ENCODE data around the gene RENBP. TPM values are rescaled to one million over a fixed set of nuclear protein-coding genes. Genes with fewer than 3 reads are reported as not detected.

Gene RENBP
- total RNA-seq, 2 experiments from 2014 or later, result 8.6 to 9.3 TPM

DNA sequence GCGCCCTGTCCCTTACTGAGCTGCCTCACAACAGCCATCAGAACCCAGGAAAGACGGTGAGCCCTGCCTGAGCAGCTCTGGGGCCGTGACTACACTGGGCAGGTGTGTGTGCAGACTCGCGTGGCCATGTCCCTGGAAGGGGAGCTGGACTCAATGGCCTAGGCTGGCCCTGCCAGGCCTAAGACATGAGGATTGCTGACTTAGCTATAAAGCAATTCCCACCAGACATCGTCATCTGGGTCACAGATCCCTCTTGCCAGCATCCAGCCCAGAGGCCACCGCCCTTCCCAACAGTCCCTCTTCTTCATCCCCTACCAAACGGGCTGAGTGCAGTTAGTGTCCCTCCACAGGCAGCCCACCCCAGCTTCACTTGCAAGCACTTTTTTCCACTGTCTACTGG lies 13.3 kb downstream of the RENBP start:
- TF ChIP-seq, protein P1, sequence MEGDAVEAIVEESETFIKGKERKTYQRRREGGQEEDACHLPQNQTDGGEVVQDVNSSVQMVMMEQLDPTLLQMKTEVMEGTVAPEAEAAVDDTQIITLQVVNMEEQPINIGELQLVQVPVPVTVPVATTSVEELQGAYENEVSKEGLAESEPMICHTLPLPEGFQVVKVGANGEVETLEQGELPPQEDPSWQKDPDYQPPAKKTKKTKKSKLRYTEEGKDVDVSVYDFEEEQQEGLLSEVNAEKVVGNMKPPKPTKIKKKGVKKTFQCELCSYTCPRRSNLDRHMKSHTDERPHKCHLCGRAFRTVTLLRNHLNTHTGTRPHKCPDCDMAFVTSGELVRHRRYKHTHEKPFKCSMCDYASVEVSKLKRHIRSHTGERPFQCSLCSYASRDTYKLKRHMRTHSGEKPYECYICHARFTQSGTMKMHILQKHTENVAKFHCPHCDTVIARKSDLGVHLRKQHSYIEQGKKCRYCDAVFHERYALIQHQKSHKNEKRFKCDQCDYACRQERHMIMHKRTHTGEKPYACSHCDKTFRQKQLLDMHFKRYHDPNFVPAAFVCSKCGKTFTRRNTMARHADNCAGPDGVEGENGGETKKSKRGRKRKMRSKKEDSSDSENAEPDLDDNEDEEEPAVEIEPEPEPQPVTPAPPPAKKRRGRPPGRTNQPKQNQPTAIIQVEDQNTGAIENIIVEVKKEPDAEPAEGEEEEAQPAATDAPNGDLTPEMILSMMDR (IDR thresholded peaks at IDR 0.05), result no peak
- Histone ChIP-seq H3K36me3 (ENCODE audit: insufficient read depth, low read length) (peaks cover 16% of the 10 kb centered on the region), H3K27ac (ENCODE audit: low read depth in 1 of 2, low read length in 2 of 2) (no peak overlapping the region), H3K4me1 (ENCODE audit: insufficient read depth, low read length) (peaks cover 48% of the 10 kb centered on the region), H3K27me3 (ENCODE audit: control insufficient read depth in 1 of 2, insufficient read depth in 2 of 2, low read length in 2 of 2) (no peaks in the 10 kb centered on the region), H3K9me3 (ENCODE audit: control insufficient read depth in 1 of 2, insufficient read depth in 1 of 2, low read length in 2 of 2) (no peaks in the 10 kb centered on the region), H3K4me3 (ENCODE audit: low read length) (no peak overlapping the region)
- no peak for DNase-seq
- Mint-ChIP-seq H3K27ac (peak overlapping the region; percentile 76), H3K4me3 (peak overlapping the region; percentile 42), H3K36me3 (ENCODE audit: low read depth) (peaks cover 37% of the 10 kb centered on the region), H3K4me1 (ENCODE audit: low read depth) (peaks cover 28% of the 10 kb centered on the region), H3K27me3 (no peaks in the 10 kb centered on the region), H3K9me3 (no peaks in the 10 kb centered on the region)
- intact Hi-C loops (cut with DNase I, micrococcal nuclease), result no loop called here
- no peak for ATAC-seq (ENCODE audit: poor library complexity)
- POLR2A ChIA-PET, result interaction anchor here (1.2 kb wide), 1 partner anchor 16 kb away, joined by 5 read pairs; no protein-coding TSS in a partner anchor
- CTCF ChIA-PET, result no interaction called here

DNA sequence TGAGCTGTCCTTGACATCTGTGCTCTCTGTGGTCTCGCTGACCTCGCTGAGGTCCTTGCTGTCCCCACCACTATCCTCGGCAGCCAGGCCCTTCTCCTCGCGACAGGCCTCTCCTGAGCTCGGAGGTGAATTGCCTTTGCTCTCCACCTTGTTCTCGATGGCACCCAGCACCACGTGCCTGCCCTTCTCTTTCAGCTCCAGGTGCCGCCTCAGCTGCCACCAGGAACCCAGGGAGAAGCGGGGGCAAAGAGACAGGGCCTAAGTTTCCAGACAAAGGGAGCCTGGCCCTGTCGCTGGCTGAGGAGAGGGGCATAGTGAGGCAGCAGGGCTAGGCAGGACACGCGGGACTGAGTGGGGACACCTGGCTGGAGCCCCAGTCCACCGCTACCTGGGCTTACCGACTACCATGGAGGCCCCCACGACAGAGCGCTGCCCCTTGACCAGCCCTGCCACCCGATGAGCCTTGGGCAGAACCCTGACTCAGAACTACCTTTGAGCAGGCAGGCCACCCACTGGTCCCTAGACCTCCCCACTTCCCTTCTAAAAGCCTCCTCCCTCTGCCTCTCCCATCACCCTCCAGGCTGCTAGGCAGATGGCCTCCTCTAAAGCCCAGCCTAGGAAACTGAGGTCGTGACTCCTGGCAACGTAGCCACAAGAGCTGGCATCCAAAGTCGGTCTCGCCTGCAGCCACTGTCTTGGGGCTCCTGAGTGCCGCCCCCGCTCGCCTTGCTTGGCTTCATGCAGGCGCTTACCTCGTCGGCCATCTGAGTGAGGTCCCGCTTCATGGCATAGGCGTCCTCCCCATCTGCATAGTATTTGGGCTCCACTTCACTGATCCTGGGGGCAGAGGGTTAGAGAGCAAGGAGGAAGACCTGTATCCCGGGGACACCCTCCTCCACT lies 14.2 kb downstream of the RENBP start:
- peak overlapping the region; percentile 76 for H3K27ac Mint-ChIP-seq
- H3K27ac ChIP-seq (ENCODE audit: low read depth in 1 of 2, low read length in 2 of 2), result peak overlapping the region in 1 of 2 donors; percentile 10
- ChIA-PET CTCF (interaction anchor here (8.3 kb wide), 1 partner anchor 18 kb away, joined by 101 read pairs; no protein-coding TSS in a partner anchor), POLR2A (interaction anchor here (1.2 to 6.3 kb wide), 2 partner anchors 17 to 39 kb away, joined by 5 to 163 read pairs; partner anchors contain the start of gene HCFC1)
- H3K27me3 ChIP-seq (ENCODE audit: control insufficient read depth in 1 of 2, insufficient read depth in 2 of 2, low read length in 2 of 2), result no peaks in the 10 kb centered on the region
- H3K9me3 Mint-ChIP-seq, result no peaks in the 10 kb centered on the region
- ATAC-seq (ENCODE audit: poor library complexity) (no peak), DNase-seq (no peak)
- peaks cover 43% of the 10 kb centered on the region for H3K36me3 Mint-ChIP-seq (ENCODE audit: low read depth)
- H3K36me3 ChIP-seq (ENCODE audit: insufficient read depth, low read length), result peaks cover 16% of the 10 kb centered on the region
- H3K4me3 ChIP-seq (ENCODE audit: low read length), result no peak overlapping the region
- H3K9me3 ChIP-seq (ENCODE audit: control insufficient read depth in 1 of 2, insufficient read depth in 1 of 2, low read length in 2 of 2), result no peaks in the 10 kb centered on the region
- TF ChIP-seq, protein P1 (IDR thresholded peaks at IDR 0.05), result no peak
- H3K4me1 Mint-ChIP-seq (ENCODE audit: low read depth), result peaks cover 32% of the 10 kb centered on the region
- intact Hi-C loops (cut with DNase I, micrococcal nuclease), result no loop called here
- H3K4me3 Mint-ChIP-seq, result no peak overlapping the region
- peaks cover 50% of the 10 kb centered on the region for H3K4me1 ChIP-seq (ENCODE audit: insufficient read depth, low read length)
- no peaks in the 10 kb centered on the region for H3K27me3 Mint-ChIP-seq

DNA sequence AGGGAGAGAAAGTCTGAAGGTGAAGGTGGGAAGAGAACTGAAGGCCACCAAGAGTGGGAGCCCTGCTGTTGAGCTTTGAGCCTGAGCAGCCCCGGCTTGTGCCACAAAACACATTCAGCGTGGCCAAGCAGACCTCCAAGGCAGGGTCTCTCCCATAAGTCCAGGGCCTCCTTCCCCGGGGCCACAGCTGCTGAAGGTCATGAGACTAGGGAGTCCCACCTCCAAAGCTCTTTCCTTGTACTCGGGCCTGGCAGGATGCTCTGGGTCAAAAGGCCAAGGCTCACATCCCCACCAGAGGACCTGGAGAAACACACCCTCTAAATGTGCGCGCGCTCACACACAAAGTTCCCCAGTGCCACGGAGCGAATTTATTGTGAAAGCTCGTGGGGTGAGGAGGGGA lies 14.9 kb downstream of the RENBP start:
- Mint-ChIP-seq H3K36me3 (ENCODE audit: low read depth) (peaks cover 47% of the 10 kb centered on the region), H3K27me3 (no peaks in the 10 kb centered on the region), H3K9me3 (no peaks in the 10 kb centered on the region), H3K27ac (peak overlapping the region; percentile 99), H3K4me3 (peak overlapping the region; percentile 38), H3K4me1 (ENCODE audit: low read depth) (peaks cover 36% of the 10 kb centered on the region)
- Histone ChIP-seq H3K4me1 (ENCODE audit: insufficient read depth, low read length) (peaks cover 49% of the 10 kb centered on the region), H3K9me3 (ENCODE audit: control insufficient read depth in 1 of 2, insufficient read depth in 1 of 2, low read length in 2 of 2) (no peaks in the 10 kb centered on the region), H3K27me3 (ENCODE audit: control insufficient read depth in 1 of 2, insufficient read depth in 2 of 2, low read length in 2 of 2) (no peaks in the 10 kb centered on the region), H3K27ac (ENCODE audit: low read depth in 1 of 2, low read length in 2 of 2) (peak overlapping the region in 1 of 2 donors; percentile 10), H3K36me3 (ENCODE audit: insufficient read depth, low read length) (peaks cover 16% of the 10 kb centered on the region), H3K4me3 (ENCODE audit: low read length) (peak overlapping the region; percentile 39)
- POLR2A ChIA-PET, result interaction anchor here (6.3 kb wide), 1 partner anchor 40 kb away, joined by 163 read pairs; the partner anchor contains the start of gene HCFC1
- DNase-seq (no peak), ATAC-seq (ENCODE audit: poor library complexity) (no peak)
- CTCF ChIA-PET, result interaction anchor here (8.3 kb wide), 1 partner anchor 18 kb away, joined by 101 read pairs; no protein-coding TSS in a partner anchor
- TF ChIP-seq, protein P1 (IDR thresholded peaks at IDR 0.05), result no peak
- intact Hi-C loops (cut with DNase I, micrococcal nuclease), result no loop called here

Data from CD4-positive, alpha-beta T cell (primary cell).